ENCODE measurements around the gene SPATA13.

Gene SPATA13

DNA sequence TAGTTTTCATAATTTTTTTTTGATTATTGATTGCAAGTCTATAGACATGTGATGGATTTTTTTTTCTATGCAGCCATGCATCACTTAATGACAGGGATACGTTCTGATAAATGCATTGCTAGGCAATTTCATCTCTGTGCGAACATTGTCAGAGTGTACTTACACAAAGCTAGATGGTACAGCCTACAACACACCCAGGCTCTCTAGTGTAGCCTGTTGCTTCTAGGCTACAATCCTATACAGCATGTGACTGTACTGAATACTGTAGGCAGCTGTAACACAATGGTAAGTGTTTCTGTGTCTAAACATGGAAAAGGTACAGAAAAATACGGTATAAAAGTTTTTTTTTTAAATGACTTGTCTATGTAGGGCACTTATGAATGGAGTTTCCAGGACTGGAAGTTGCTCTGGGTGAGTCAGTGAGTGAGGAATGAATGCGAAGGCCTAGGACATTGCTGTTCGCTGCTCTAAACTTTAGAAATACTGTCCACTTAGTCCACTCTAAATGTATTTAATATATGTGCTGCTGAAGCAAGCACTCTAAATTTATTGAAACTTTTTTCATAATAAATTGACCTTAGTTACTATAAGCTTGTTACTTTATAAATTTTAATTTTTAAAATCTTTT lies 20.3 kb downstream of the SPATA13 start:
- H3K27me3 ChIP-seq (ENCODE audit: control insufficient read depth, insufficient read depth, low read length, poor library complexity, severe bottlenecking), result no peaks in the 10 kb centered on the region
- no peaks in the 10 kb centered on the region for H3K9me3 ChIP-seq (ENCODE audit: control insufficient read depth, low read length)
- no peak overlapping the region for H3K27ac ChIP-seq (ENCODE audit: insufficient read depth, low read depth, low read length, poor library complexity, severe bottlenecking)
- no peak overlapping the region for H3K4me3 ChIP-seq (ENCODE audit: insufficient read depth, low read depth, low read length)
- no peaks in the 10 kb centered on the region for H3K36me3 ChIP-seq (ENCODE audit: control insufficient read depth, insufficient read depth, low read length)
- 93 to 94% methylated on average over 3 to 5 of the region's 5 CpGs for WGBS, 2 experiments
- no peaks in the 10 kb centered on the region for H3K4me1 ChIP-seq (ENCODE audit: control insufficient read depth, insufficient read depth, low read length)

DNA sequence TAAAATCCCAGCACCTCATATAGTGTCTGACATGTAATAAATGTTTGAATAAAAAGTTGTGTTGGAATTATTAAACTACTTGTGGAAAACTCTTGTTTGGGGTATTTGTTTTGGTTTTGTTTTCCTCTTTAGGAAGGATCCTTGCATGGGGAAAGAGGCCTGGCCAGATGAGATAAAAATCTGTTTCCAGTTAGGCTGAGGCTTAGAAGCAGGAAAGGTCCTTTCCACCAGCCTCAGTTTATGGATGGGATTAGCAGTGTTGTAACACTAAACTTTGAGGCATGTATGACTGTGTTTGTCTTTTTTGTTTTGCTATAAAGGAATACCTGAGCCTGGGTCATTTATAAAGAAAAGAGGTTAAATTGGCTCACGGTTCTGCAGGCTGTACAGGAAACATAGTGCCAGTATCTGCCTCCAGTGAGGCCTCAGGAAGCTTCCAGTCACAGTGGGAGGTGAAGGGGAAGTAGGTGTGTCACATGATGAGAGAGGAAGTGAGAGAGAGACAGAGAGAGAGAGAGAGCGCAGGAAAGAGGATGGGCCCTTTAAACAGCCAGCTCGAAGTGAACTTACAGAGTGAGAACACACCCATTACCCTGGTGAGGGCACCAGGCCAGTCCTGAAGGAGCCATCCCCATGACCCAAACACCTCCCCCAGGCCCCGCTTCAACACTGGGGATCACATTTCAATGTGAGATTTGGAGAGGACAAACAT lies 21.6 kb downstream of the SPATA13 start:
- 93% methylated on average over 4 of the region's 4 CpGs for WGBS, 2 experiments
- H3K27ac ChIP-seq (ENCODE audit: insufficient read depth, low read depth, low read length, poor library complexity, severe bottlenecking), result no peak overlapping the region

DNA sequence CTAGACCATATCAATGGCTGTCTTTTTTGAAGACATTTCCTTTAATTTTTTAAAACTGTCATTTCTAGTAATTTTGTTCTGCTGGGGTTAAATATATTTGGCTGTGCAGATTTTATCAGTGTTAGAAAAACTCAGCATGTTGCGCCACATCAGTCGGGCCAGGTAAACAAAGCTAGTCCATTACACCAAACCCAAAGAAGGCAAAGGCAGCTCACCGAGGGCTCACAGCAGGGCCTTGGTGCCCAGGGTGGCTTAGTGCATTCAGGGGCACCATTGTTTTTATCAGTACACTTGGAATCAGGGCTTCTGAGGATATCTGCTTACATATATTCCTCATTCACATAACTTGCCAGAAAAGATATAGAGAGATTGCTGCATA lies 22.2 kb downstream of the SPATA13 start:
- Histone ChIP-seq H3K27ac (ENCODE audit: insufficient read depth, low read depth, low read length, poor library complexity, severe bottlenecking) (no peak overlapping the region), H3K27me3 (ENCODE audit: control insufficient read depth, insufficient read depth, low read length, poor library complexity, severe bottlenecking) (no peaks in the 10 kb centered on the region), H3K4me1 (ENCODE audit: control insufficient read depth, insufficient read depth, low read length) (no peaks in the 10 kb centered on the region), H3K36me3 (ENCODE audit: control insufficient read depth, insufficient read depth, low read length) (no peaks in the 10 kb centered on the region), H3K4me3 (ENCODE audit: insufficient read depth, low read depth, low read length) (no peak overlapping the region), H3K9me3 (ENCODE audit: control insufficient read depth, low read length) (no peaks in the 10 kb centered on the region)
- 87 to 92% methylated on average over 3 of the region's 3 CpGs for WGBS, 2 experiments

More for the DNA sequence above, 21.6 kb downstream of the SPATA13 start:
- H3K9me3 ChIP-seq (ENCODE audit: control insufficient read depth, low read length), result no peaks in the 10 kb centered on the region
- H3K27me3 ChIP-seq (ENCODE audit: control insufficient read depth, insufficient read depth, low read length, poor library complexity, severe bottlenecking), result no peaks in the 10 kb centered on the region
- H3K36me3 ChIP-seq (ENCODE audit: control insufficient read depth, insufficient read depth, low read length), result no peaks in the 10 kb centered on the region
- H3K4me3 ChIP-seq (ENCODE audit: insufficient read depth, low read depth, low read length), result no peak overlapping the region
- no peaks in the 10 kb centered on the region for H3K4me1 ChIP-seq (ENCODE audit: control insufficient read depth, insufficient read depth, low read length)

DNA sequence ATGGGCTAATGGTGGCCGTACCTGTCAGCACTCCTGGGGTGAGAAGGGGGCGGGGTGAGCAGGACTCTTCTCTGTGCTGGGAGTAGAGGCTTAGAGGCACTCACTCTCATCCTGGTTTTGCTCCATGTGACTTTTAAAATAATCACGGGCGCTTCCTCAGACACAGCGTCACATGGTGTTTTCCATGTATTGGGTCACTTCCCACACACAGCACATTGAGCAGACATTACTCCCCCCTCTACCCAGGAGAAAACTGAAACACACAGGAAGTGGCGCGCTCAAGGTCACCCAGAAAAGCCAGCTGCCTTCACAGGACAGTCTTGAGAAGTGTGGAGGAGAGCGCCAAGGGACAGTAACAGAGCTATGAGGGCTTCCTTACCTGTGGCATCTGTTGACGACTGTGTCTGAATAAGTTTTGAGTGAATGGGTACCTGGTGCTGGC lies 23.2 kb downstream of the SPATA13 start:
- 93 to 94% methylated on average over 9 of the region's 9 CpGs for WGBS, 2 experiments
- no peaks in the 10 kb centered on the region for H3K27me3 ChIP-seq (ENCODE audit: control insufficient read depth, insufficient read depth, low read length, poor library complexity, severe bottlenecking)
- H3K4me3 ChIP-seq (ENCODE audit: insufficient read depth, low read depth, low read length), result no peak overlapping the region
- no peaks in the 10 kb centered on the region for H3K9me3 ChIP-seq (ENCODE audit: control insufficient read depth, low read length)
- H3K27ac ChIP-seq (ENCODE audit: insufficient read depth, low read depth, low read length, poor library complexity, severe bottlenecking), result no peak overlapping the region
- no peaks in the 10 kb centered on the region for H3K4me1 ChIP-seq (ENCODE audit: control insufficient read depth, insufficient read depth, low read length)
- no peaks in the 10 kb centered on the region for H3K36me3 ChIP-seq (ENCODE audit: control insufficient read depth, insufficient read depth, low read length)

DNA sequence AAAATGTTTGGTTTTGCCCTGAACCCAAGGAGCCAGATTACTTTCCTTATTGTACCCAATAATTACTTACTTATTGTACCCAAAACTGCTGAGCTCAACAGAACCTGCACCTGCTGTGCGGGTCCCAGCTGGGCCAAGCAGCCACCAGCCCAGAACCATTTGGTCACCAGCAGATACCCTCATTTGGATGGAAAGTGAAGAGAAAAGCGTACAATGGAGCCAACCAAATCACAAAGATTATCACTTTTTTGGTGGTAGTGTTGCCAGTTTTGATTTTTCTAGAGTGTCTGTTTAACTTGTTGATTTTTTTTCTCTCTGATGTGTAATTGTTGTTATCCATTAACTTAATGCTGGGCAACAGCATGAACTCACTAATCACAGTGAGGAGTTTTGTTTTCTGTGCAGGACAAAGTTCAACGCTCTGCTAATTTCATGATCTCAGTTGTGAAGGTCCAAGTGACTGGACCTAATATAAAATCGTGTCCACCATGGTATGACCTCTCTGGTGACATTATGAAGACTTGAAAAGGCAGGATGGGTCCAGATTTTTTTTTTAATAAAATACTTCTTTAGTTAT lies 23.8 kb downstream of the SPATA13 start:
- H3K4me1 ChIP-seq (ENCODE audit: control insufficient read depth, insufficient read depth, low read length), result no peaks in the 10 kb centered on the region
- no peak overlapping the region for H3K4me3 ChIP-seq (ENCODE audit: insufficient read depth, low read depth, low read length)
- WGBS, 2 experiments, result 94 to 97% methylated on average over 4 of the region's 4 CpGs
- no peaks in the 10 kb centered on the region for H3K27me3 ChIP-seq (ENCODE audit: control insufficient read depth, insufficient read depth, low read length, poor library complexity, severe bottlenecking)
- no peaks in the 10 kb centered on the region for H3K9me3 ChIP-seq (ENCODE audit: control insufficient read depth, low read length)
- no peak overlapping the region for H3K27ac ChIP-seq (ENCODE audit: insufficient read depth, low read depth, low read length, poor library complexity, severe bottlenecking)
- H3K36me3 ChIP-seq (ENCODE audit: control insufficient read depth, insufficient read depth, low read length), result no peaks in the 10 kb centered on the region

DNA sequence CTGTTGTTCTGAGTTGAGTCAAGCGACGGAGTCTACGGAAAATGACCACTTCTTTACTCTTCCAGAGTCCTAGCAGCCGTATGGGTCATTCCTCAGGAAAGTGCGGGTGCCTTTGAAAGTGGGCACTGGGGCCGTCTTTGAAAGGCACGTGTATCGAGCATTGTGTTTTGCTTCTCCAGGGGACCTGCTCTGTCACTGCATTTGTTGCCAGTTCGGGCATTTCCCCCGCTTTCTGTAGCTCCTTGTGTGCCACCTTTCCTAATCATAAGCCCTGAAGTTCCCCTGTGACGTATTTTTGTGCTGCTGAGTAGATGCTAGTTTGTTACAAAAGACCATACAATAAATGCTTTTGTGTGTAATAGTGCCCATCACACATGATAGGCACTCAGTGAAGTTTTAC lies 24.4 kb downstream of the SPATA13 start:
- no peak overlapping the region for H3K27ac ChIP-seq (ENCODE audit: insufficient read depth, low read depth, low read length, poor library complexity, severe bottlenecking)
- WGBS, 2 experiments, result 89 to 92% methylated on average over 10 to 11 of the region's 11 CpGs
- H3K9me3 ChIP-seq (ENCODE audit: control insufficient read depth, low read length), result no peaks in the 10 kb centered on the region

DNA sequence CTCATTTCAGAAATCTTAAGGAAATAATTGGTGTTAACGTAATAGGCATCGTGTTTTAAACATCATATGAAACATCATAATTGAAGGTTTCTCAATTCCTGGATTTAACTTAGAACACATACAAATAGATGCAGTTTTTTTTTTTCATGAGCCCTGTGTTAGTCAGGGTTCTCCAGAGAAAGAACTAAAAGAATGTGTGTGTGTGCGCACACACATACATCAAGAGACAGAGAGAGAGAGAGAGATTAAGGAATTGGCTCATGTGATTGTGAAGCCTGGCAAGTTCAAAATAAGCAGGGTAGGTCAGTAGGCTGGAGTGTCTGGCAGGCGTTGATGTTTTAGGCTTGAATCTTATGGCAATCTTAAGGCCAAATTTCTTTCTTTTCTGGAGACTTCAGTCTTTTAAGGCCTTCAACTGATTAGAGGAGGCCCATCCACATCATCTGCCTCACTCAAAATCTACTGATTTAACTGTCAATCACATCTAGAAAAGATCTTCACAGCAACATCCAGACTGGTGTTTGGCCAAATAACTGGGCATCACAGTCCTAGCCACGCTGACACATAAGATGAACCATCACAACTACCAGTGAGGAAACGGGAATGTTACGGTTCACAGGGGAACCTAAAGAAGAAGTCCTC lies 25.2 kb downstream of the SPATA13 start:
- Histone ChIP-seq H3K9me3 (ENCODE audit: control insufficient read depth, low read length) (no peaks in the 10 kb centered on the region), H3K36me3 (ENCODE audit: control insufficient read depth, insufficient read depth, low read length) (no peaks in the 10 kb centered on the region), H3K27ac (ENCODE audit: insufficient read depth, low read depth, low read length, poor library complexity, severe bottlenecking) (no peak overlapping the region), H3K27me3 (ENCODE audit: control insufficient read depth, insufficient read depth, low read length, poor library complexity, severe bottlenecking) (no peaks in the 10 kb centered on the region), H3K4me1 (ENCODE audit: control insufficient read depth, insufficient read depth, low read length) (no peaks in the 10 kb centered on the region), H3K4me3 (ENCODE audit: insufficient read depth, low read depth, low read length) (no peak overlapping the region)
- 96 to 97% methylated on average over 5 to 6 of the region's 7 CpGs for WGBS, 2 experiments

More for the DNA sequence above, 24.4 kb downstream of the SPATA13 start:
- Histone ChIP-seq H3K4me3 (ENCODE audit: insufficient read depth, low read depth, low read length) (no peak overlapping the region), H3K27me3 (ENCODE audit: control insufficient read depth, insufficient read depth, low read length, poor library complexity, severe bottlenecking) (no peaks in the 10 kb centered on the region), H3K36me3 (ENCODE audit: control insufficient read depth, insufficient read depth, low read length) (no peaks in the 10 kb centered on the region), H3K4me1 (ENCODE audit: control insufficient read depth, insufficient read depth, low read length) (no peaks in the 10 kb centered on the region)

DNA sequence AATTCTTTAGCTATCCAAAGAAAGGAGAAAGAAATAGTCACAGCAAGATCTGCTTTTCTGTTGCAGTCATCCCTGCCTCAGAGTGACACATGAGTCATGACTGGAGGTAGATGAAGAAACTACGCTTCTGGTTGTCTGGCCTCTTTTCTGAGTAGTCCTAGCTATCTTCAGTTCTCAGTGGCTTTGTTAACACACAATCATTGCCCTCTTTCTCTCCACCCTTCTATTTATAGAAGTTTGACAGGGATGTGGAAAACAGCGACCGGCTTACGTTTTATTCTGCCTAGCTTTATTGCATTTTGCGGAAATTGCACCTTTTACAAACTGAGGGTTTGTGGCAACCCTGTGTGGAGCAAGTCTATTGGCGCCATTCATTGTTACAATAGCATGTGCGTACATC lies 26.7 kb downstream of the SPATA13 start:
- Histone ChIP-seq H3K36me3 (ENCODE audit: control insufficient read depth, insufficient read depth, low read length) (no peaks in the 10 kb centered on the region), H3K27ac (ENCODE audit: insufficient read depth, low read depth, low read length, poor library complexity, severe bottlenecking) (no peak overlapping the region), H3K27me3 (ENCODE audit: control insufficient read depth, insufficient read depth, low read length, poor library complexity, severe bottlenecking) (no peaks in the 10 kb centered on the region), H3K4me1 (ENCODE audit: control insufficient read depth, insufficient read depth, low read length) (no peaks in the 10 kb centered on the region), H3K9me3 (ENCODE audit: control insufficient read depth, low read length) (no peaks in the 10 kb centered on the region), H3K4me3 (ENCODE audit: insufficient read depth, low read depth, low read length) (no peak overlapping the region)
- 79 to 93% methylated on average over 5 to 7 of the region's 7 CpGs for WGBS, 2 experiments

DNA sequence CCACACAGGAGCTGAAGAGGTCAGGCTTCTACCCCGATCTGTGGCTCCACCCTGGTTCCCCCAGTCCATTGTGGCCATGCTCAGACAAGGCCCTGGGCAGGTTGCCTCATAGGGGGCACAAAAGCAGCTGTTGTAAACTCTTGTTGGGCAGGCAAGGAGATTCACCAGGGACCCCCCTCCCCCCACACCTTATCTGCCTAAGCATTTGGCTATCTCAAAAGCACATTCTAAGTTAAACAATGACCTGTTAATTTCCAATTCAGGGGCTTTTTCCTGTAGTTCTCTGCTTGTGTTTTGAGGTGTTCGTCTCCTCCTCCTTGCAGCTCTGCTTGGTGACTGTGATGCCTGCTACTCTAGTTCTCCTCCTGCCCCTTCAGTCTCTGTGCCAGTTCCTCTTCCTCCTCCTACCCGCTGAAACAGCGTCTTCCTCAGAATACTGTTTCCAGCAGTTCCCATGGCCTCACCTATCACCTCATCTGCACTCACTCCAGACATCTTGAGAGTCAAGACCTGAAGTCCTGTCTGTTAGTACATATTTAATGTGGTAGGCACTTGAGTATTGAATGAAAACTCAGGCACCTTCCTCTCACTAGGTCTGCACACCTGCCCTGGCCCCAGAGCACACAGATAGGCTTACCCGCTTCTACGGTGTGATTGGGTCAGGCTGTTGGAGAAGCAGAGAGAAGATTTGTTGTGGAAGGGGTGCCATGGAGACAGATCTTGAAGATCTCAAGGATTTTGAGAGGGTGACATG lies 31.7 kb downstream of the SPATA13 start:
- 87 to 91% methylated on average over 6 of the region's 6 CpGs for WGBS, 2 experiments
- H3K36me3 ChIP-seq (ENCODE audit: control insufficient read depth, insufficient read depth, low read length), result no peaks in the 10 kb centered on the region
- no peak overlapping the region for H3K27ac ChIP-seq (ENCODE audit: insufficient read depth, low read depth, low read length, poor library complexity, severe bottlenecking)
- H3K4me1 ChIP-seq (ENCODE audit: control insufficient read depth, insufficient read depth, low read length), result no peaks in the 10 kb centered on the region
- no peaks in the 10 kb centered on the region for H3K27me3 ChIP-seq (ENCODE audit: control insufficient read depth, insufficient read depth, low read length, poor library complexity, severe bottlenecking)
- H3K4me3 ChIP-seq (ENCODE audit: insufficient read depth, low read depth, low read length), result no peak overlapping the region
- no peaks in the 10 kb centered on the region for H3K9me3 ChIP-seq (ENCODE audit: control insufficient read depth, low read length)

DNA sequence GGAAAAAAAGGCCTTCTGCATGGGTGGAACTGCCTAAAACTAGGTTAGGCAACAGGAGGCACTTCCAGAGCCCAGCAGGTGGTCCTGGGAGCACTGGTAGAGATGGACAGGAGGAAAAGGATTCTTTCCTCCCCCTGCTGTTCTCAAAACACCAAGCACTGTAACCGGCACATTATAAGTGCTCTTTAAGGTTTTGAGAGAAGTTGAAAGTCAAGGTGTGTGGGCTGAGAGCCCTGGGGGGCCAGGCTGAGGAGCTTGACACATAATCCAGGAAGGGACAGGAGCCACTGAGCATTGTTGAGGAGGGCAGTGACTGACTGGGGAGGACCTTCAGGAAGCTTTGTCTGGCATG lies 32.3 kb downstream of the SPATA13 start:
- no peaks in the 10 kb centered on the region for H3K4me1 ChIP-seq (ENCODE audit: control insufficient read depth, insufficient read depth, low read length)
- H3K4me3 ChIP-seq (ENCODE audit: insufficient read depth, low read depth, low read length), result no peak overlapping the region
- WGBS, 2 experiments, result 73 to 85% methylated on average over 1 of the region's 1 CpG
- H3K36me3 ChIP-seq (ENCODE audit: control insufficient read depth, insufficient read depth, low read length), result no peaks in the 10 kb centered on the region
- H3K27me3 ChIP-seq (ENCODE audit: control insufficient read depth, insufficient read depth, low read length, poor library complexity, severe bottlenecking), result no peaks in the 10 kb centered on the region
- H3K9me3 ChIP-seq (ENCODE audit: control insufficient read depth, low read length), result no peaks in the 10 kb centered on the region
- no peak overlapping the region for H3K27ac ChIP-seq (ENCODE audit: insufficient read depth, low read depth, low read length, poor library complexity, severe bottlenecking)

All from ectodermal cell (in vitro differentiated cells).